CD4-positive, CD25-positive, alpha-beta regulatory T cell (primary cell): ENCODE results near the gene CRADD. TPM values are rescaled to one million over a fixed set of nuclear protein-coding genes. Genes with fewer than 3 reads are reported as not detected.

ENCODE experiments used
- ATAC-seq, 2 donors: fragments of 150-1000 bp; cut with Tn5 transposase; one replicate each; pipeline ENCODE4 v1.10.0; 2021; ENCODE audit warnings: low read depth in 2 of 2, moderate number of reproducible peaks in 2 of 2, moderate library complexity in 1 of 2
- DNase-seq, 3 donors: peaks; one replicate each; pipeline versions ENCODE4 v3.0.0 to v3.0.0-alpha.2; 2012 to 2022; ENCODE audit warnings: mixed read lengths in 1 of 3
- H3K27ac ChIP-seq: one replicate; pipeline ENCODE4 v1.7.0; 2013; ENCODE audit warnings: mild to moderate bottlenecking, low read length; ENCODE audit not compliant: insufficient read depth, poor library complexity, severe bottlenecking
- H3K27me3 ChIP-seq: one replicate; pipeline ENCODE4 v1.7.0; 2013; ENCODE audit warnings: low read length; ENCODE audit not compliant: control insufficient read depth, insufficient read depth
- H3K36me3 ChIP-seq: one replicate; pipeline ENCODE4 v1.7.0; 2013; ENCODE audit warnings: mild to moderate bottlenecking, low read length, moderate library complexity; ENCODE audit not compliant: control insufficient read depth, insufficient read depth
- H3K4me1 ChIP-seq: 2 replicates; pipeline ENCODE4 v1.7.0; 2013; ENCODE audit warnings: mild to moderate bottlenecking, low read length; ENCODE audit not compliant: insufficient read depth, control insufficient read depth, poor library complexity, severe bottlenecking
- H3K4me3 ChIP-seq: one replicate; pipeline ENCODE4 v1.7.0; 2013; ENCODE audit warnings: low read depth, mild to moderate bottlenecking, low read length, moderate library complexity
- H3K9me3 ChIP-seq, 2 experiments: 1 replicate in 1 of 2; 2 replicates in 1 of 2; pipeline ENCODE4 v1.7.0; 2013; ENCODE audit warnings: low read length in 2 of 2, mild to moderate bottlenecking in 1 of 2, moderate library complexity in 1 of 2; ENCODE audit not compliant: control insufficient read depth in 2 of 2
- H3K27ac Mint-ChIP-seq, 3 donors: one replicate each; pipeline ENCODE4 v1.8.0; 2020 to 2022; ENCODE audit warnings: mild to moderate bottlenecking in 3 of 3, mixed read lengths in 3 of 3, moderate library complexity in 2 of 3
- H3K27me3 Mint-ChIP-seq: one replicate; pipeline ENCODE4 v1.8.0; 2022; ENCODE audit warnings: mild to moderate bottlenecking, mixed read lengths
- H3K36me3 Mint-ChIP-seq: one replicate; pipeline ENCODE4 v1.8.0; 2020; ENCODE audit warnings: mixed read lengths
- H3K4me1 Mint-ChIP-seq, 4 donors: one replicate each; pipeline ENCODE4 v1.8.0; 2020 to 2022; ENCODE audit warnings: mixed read lengths in 4 of 4, mild to moderate bottlenecking in 1 of 4
- H3K4me3 Mint-ChIP-seq, 4 donors: one replicate each; pipeline ENCODE4 v1.8.0; 2020 to 2022; ENCODE audit warnings: mild to moderate bottlenecking in 4 of 4, mixed read lengths in 4 of 4, moderate library complexity in 3 of 4
- H3K9me3 Mint-ChIP-seq, 7 donors: one replicate each; pipeline ENCODE4 v1.8.0; 2020 to 2022; ENCODE audit warnings: mixed read lengths in 7 of 7, mild to moderate bottlenecking in 3 of 7, moderate library complexity in 2 of 7
- polyA plus RNA-seq, 4 donors: library from polyadenylated mRNA; unstranded; fragments of 300-500 nt; fragmentation: Illumina TruSeq; gene quantifications; one replicate each; pipeline ENCODE4 v1.2.3, GENCODE V29; 2021
- total RNA-seq: library from RNA; stranded (reverse); gene quantifications from one replicate; pipeline ENCODE4 v1.2.3, GENCODE V29; 2022

Gene CRADD
- total and polyA plus RNA-seq, 5 donors from 2014 or later = 10.1 to 24.2 (median 20.6) TPM

GRCh38 chr12:93699271-93700145 lies 22.3 kb downstream of the CRADD start:
- no peak overlapping the region for H3K4me3 Mint-ChIP-seq
- DNase-seq (no peak), ATAC-seq (no peak)
- no peaks in the 10 kb centered on the region for H3K36me3 ChIP-seq
- H3K27ac ChIP-seq = no peak overlapping the region
- no peaks in the 10 kb centered on the region for H3K27me3 Mint-ChIP-seq
- H3K9me3 Mint-ChIP-seq = peaks cover 0 to 4% (median 0%) of the 10 kb centered on the region in 7 donors
- H3K27me3 ChIP-seq = no peaks in the 10 kb centered on the region
- H3K36me3 Mint-ChIP-seq = peaks cover 12% of the 10 kb centered on the region
- no peaks in the 10 kb centered on the region for H3K9me3 ChIP-seq
- H3K4me1 ChIP-seq = no peaks in the 10 kb centered on the region
- H3K27ac Mint-ChIP-seq = no peak overlapping the region
- peaks cover 5 to 38% (median 16%) of the 10 kb centered on the region in 4 donors for H3K4me1 Mint-ChIP-seq
- no peak overlapping the region for H3K4me3 ChIP-seq

GRCh38 chr12:93702707-93703315 lies 25.6 kb downstream of the CRADD start:
- Mint-ChIP-seq H3K36me3 (peaks cover 14% of the 10 kb centered on the region), H3K27ac (no peak overlapping the region)
- no peak for ATAC-seq

DNA sequence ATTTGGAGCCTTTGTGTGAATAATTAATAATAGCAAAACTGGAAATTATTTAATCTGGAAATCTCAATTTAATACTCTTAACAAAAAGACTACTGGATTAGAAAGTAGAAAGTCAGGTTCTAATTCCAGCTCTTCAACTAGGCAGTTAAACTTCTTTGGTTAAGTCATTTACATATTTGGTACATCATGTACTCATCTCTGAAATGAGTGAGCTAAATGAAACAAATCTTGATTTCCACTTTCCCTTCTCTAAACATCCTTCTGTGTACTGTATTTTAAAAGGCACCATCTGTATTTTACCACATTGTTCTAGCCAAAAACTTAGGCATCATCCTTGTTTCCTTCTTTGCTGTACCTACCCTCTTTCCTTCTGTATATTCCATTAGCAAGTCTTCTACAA lies 26.9 kb downstream of the CRADD start:
- Histone ChIP-seq H3K36me3 (no peaks in the 10 kb centered on the region), H3K9me3 (no peaks in the 10 kb centered on the region), H3K27ac (no peak overlapping the region), H3K27me3 (no peaks in the 10 kb centered on the region), H3K4me3 (no peak overlapping the region), H3K4me1 (no peaks in the 10 kb centered on the region)
- ATAC-seq (no peak), DNase-seq (no peak)
- Mint-ChIP-seq H3K4me3 (peak overlapping the region in 1 of 4 donors; percentile 10), H3K36me3 (peaks cover 25% of the 10 kb centered on the region), H3K4me1 (peaks cover 0 to 35% (median 15%) of the 10 kb centered on the region in 4 donors), H3K27ac (peak overlapping the region in 2 of 3 donors; percentile 60 to 61), H3K27me3 (no peaks in the 10 kb centered on the region), H3K9me3 (peaks cover 0 to 14% (median 4%) of the 10 kb centered on the region in 7 donors)

More at GRCh38 chr12:93702707-93703315, 25.6 kb downstream of the CRADD start:
- H3K27ac ChIP-seq = no peak overlapping the region
- H3K4me1 ChIP-seq = no peaks in the 10 kb centered on the region
- no peaks in the 10 kb centered on the region for H3K27me3 ChIP-seq
- no peaks in the 10 kb centered on the region for H3K9me3 ChIP-seq
- H3K4me3 Mint-ChIP-seq = no peak overlapping the region
- no peaks in the 10 kb centered on the region for H3K27me3 Mint-ChIP-seq
- DNase-seq = no peak
- peaks cover 0 to 3% (median 0%) of the 10 kb centered on the region in 7 donors for H3K9me3 Mint-ChIP-seq
- no peak overlapping the region for H3K4me3 ChIP-seq
- H3K4me1 Mint-ChIP-seq = peaks cover 0 to 38% (median 19%) of the 10 kb centered on the region in 4 donors
- H3K36me3 ChIP-seq = no peaks in the 10 kb centered on the region

DNA sequence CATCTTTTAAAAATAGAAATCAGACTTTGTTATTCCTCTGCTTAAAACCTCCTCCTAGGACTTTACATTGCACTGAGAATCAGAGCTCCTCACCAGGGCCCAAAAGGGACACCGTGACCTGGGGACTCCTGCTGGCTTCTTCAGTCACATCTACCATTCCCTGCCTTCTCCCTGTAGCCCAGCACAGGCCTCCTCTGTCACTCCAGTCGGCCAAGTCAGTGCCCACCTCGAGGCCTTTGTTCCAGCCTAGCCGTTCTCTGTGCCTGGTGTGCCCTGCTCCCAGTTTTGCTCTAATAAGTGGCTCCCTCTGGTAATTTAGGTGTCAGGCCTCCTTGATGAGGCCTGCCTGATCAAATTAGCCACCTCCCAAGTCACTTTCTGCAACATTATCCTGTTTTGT lies 27.4 kb downstream of the CRADD start:
- Mint-ChIP-seq H3K27ac (no peak overlapping the region), H3K4me1 (peaks cover 0 to 34% (median 13%) of the 10 kb centered on the region in 4 donors)
- no peak for DNase-seq

DNA sequence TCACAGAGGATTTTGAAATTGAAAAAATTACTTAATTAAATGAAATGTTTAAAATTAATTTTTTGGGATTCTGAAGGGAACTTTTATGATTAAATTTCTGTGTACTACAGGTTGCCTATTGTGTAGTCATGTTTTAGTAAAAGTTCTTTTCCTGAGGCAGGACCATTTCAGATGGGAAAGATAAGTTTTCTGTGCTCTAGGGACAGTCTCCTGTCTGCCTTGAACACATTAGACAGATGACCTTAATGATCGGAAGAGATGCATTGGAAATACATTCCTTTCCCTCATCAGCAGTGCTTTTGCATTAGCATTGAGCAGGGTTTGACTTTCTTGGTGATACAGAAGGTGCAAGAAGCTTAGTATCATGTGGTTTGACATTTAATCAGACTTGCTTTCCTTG lies 28.1 kb downstream of the CRADD start:
- H3K4me3 Mint-ChIP-seq = no peak overlapping the region
- DNase-seq = no peak
- peaks cover 0 to 24% (median 4%) of the 10 kb centered on the region in 7 donors for H3K9me3 Mint-ChIP-seq
- no peak for ATAC-seq
- no peaks in the 10 kb centered on the region for H3K27me3 Mint-ChIP-seq
- H3K36me3 Mint-ChIP-seq = peaks cover 25% of the 10 kb centered on the region
- H3K27me3 ChIP-seq = no peaks in the 10 kb centered on the region
- H3K4me1 ChIP-seq = no peaks in the 10 kb centered on the region
- H3K4me3 ChIP-seq = no peak overlapping the region
- H3K36me3 ChIP-seq = no peaks in the 10 kb centered on the region
- H3K4me1 Mint-ChIP-seq = peaks cover 0 to 30% (median 11%) of the 10 kb centered on the region in 4 donors
- no peak overlapping the region for H3K27ac Mint-ChIP-seq
- H3K27ac ChIP-seq = no peak overlapping the region
- peaks cover 8 to 10% of the 10 kb centered on the region in 2 experiments for H3K9me3 ChIP-seq

More for the DNA sequence above, 27.4 kb downstream of the CRADD start:
- H3K36me3 Mint-ChIP-seq = peaks cover 25% of the 10 kb centered on the region
- H3K27me3 ChIP-seq = no peaks in the 10 kb centered on the region
- no peak for ATAC-seq
- no peaks in the 10 kb centered on the region for H3K36me3 ChIP-seq
- H3K27ac ChIP-seq = no peak overlapping the region
- peaks cover 0 to 19% (median 4%) of the 10 kb centered on the region in 7 donors for H3K9me3 Mint-ChIP-seq
- H3K4me3 Mint-ChIP-seq = no peak overlapping the region
- H3K9me3 ChIP-seq = peaks cover 4% of the 10 kb centered on the region in 2 experiments
- no peaks in the 10 kb centered on the region for H3K4me1 ChIP-seq
- H3K4me3 ChIP-seq = no peak overlapping the region
- H3K27me3 Mint-ChIP-seq = no peaks in the 10 kb centered on the region

- Mint-ChIP-seq H3K27ac (no peak overlapping the region), H3K27me3 (no peaks in the 10 kb centered on the region), H3K9me3 (peaks cover 0 to 24% (median 5%) of the 10 kb centered on the region in 7 donors), H3K4me1 (peaks cover 0 to 22% (median 11%) of the 10 kb centered on the region in 4 donors), H3K36me3 (peaks cover 27% of the 10 kb centered on the region), H3K4me3 (no peak overlapping the region)
- DNase-seq (no peak), ATAC-seq (no peak)
- no peak overlapping the region for H3K4me3 ChIP-seq
- H3K27me3 ChIP-seq = no peaks in the 10 kb centered on the region
- no peaks in the 10 kb centered on the region for H3K4me1 ChIP-seq
- H3K9me3 ChIP-seq = peaks cover 8 to 11% of the 10 kb centered on the region in 2 experiments
- H3K27ac ChIP-seq = no peak overlapping the region
- no peaks in the 10 kb centered on the region for H3K36me3 ChIP-seq
Measured at GRCh38 chr12:93706387-93706786, 29.2 kb downstream of the CRADD start.

DNA sequence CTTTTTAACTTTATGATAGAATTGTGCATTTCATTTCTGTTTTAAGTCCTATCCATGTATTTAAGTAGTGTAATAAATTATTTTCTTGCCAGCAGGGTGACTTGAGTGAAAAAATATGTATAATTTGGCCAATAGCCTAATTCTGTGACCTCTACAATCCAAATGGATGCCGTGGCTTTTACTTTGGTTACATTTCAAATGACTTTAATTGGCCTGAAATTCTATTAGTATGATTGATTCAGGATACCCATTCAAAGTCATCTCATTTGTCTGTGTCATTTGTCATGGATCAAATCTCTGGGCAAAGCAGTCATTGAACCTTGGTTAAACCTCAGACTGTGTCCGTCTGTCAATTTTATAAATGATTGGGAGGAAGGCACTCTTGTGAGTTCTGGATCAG lies 29.6 kb downstream of the CRADD start:
- Mint-ChIP-seq H3K4me1 (peaks cover 0 to 17% (median 9%) of the 10 kb centered on the region in 4 donors), H3K27me3 (no peaks in the 10 kb centered on the region), H3K27ac (no peak overlapping the region), H3K9me3 (peaks cover 0 to 24% (median 7%) of the 10 kb centered on the region in 7 donors), H3K36me3 (peaks cover 27% of the 10 kb centered on the region), H3K4me3 (no peak overlapping the region)
- Histone ChIP-seq H3K4me1 (no peaks in the 10 kb centered on the region), H3K27me3 (no peaks in the 10 kb centered on the region), H3K27ac (no peak overlapping the region), H3K9me3 (peaks cover 8 to 11% of the 10 kb centered on the region in 2 experiments), H3K36me3 (no peaks in the 10 kb centered on the region), H3K4me3 (no peak overlapping the region)
- DNase-seq (no peak), ATAC-seq (no peak)
